Upper lobe of right lung (tissue), 1 donor: ENCODE results near the gene ITGAD. TPM values are rescaled to one million over a fixed set of nuclear protein-coding genes. Genes with fewer than 3 reads are reported as not detected.

Experiments used
- ATAC-seq: fragments of 200-7000 bp; cut with Tn5 transposase; one replicate; pipeline ENCODE4 v1.9.1; 2020; ENCODE audit warnings: mild to moderate bottlenecking, moderate library complexity
- DNase-seq: peaks from one replicate; pipeline ENCODE4 v3.0.0-alpha.2; 2020
- H3K27ac ChIP-seq: fragments of 200-600 bp; one replicate; pipeline ENCODE4 v1.8.0; 2022
- H3K27me3 ChIP-seq: fragments of 200-600 bp; one replicate; pipeline ENCODE4 v1.8.0; 2022; ENCODE audit warnings: mild to moderate bottlenecking
- H3K36me3 ChIP-seq: fragments of 200-600 bp; one replicate; pipeline ENCODE4 v1.8.0; 2022
- H3K4me1 ChIP-seq: fragments of 200-600 bp; one replicate; pipeline ENCODE4 v1.8.0; 2022
- H3K4me3 ChIP-seq: fragments of 200-600 bp; one replicate; pipeline ENCODE4 v1.8.0; 2022; ENCODE audit warnings: mild to moderate bottlenecking
- H3K9me3 ChIP-seq: fragments of 200-600 bp; one replicate; pipeline ENCODE4 v1.8.0; 2022
- intact Hi-C: fragments of 100-400 bp; cut with DNase I; formaldehyde crosslinking; loops from one replicate; pipeline ENCODE4 v1.11.0; 2022
- total RNA-seq: library from RNA; stranded (reverse); fragmentation: NEBNext Ultra II Directional; extraction: Animal tissue kit (Norgen Biotek cat#: 25700); gene quantifications from one replicate; pipeline ENCODE4 v1.2.1, GENCODE V29; 2021
- TF ChIP-seq, protein P1 (sequence below): fragments of 200-600 bp; IDR thresholded peaks from one replicate; pipeline ENCODE4 v1.8.0; 2022; ENCODE audit warnings: antibody characterized with exemption
- donor health status: DM: no; HTN: yes; CAD: no; lungs with severe emphysema.

The ITGAD gene
- total RNA-seq, 1 donor from 2014 or later, result 0.20 TPM

DNA sequence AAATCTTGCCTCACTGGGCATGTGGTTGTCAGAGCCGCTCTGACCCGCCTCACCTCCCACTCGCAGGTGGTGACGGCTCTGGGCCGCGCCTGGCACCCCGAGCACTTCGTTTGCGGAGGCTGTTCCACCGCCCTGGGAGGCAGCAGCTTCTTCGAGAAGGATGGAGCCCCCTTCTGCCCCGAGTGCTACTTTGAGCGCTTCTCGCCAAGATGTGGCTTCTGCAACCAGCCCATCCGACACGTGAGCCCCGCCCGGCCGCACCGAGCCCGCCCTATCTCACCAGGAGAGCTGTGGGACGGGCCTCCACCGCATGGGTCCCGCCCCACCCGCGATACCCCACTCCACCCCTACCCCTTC lies 82.8 kb downstream of the ITGAD start:
- DNase-seq (peak; percentile 81), ATAC-seq (peak; percentile 13)
- no peaks in the 10 kb centered on the region for H3K9me3 ChIP-seq
- TF ChIP-seq, protein P1, sequence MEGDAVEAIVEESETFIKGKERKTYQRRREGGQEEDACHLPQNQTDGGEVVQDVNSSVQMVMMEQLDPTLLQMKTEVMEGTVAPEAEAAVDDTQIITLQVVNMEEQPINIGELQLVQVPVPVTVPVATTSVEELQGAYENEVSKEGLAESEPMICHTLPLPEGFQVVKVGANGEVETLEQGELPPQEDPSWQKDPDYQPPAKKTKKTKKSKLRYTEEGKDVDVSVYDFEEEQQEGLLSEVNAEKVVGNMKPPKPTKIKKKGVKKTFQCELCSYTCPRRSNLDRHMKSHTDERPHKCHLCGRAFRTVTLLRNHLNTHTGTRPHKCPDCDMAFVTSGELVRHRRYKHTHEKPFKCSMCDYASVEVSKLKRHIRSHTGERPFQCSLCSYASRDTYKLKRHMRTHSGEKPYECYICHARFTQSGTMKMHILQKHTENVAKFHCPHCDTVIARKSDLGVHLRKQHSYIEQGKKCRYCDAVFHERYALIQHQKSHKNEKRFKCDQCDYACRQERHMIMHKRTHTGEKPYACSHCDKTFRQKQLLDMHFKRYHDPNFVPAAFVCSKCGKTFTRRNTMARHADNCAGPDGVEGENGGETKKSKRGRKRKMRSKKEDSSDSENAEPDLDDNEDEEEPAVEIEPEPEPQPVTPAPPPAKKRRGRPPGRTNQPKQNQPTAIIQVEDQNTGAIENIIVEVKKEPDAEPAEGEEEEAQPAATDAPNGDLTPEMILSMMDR, result no peak
- no peaks in the 10 kb centered on the region for H3K27me3 ChIP-seq
- peak overlapping the region; percentile 80 for H3K27ac ChIP-seq
- H3K4me1 ChIP-seq, result peaks cover 16% of the 10 kb centered on the region
- peak overlapping the region; percentile 54 for H3K4me3 ChIP-seq
- peaks cover 18% of the 10 kb centered on the region for H3K36me3 ChIP-seq
- intact Hi-C loops, result no loop called here

Other genes with a start within 250 kb of the ITGAD start
- 3.5 TPM for gene PRSS36, start 243.3 kb upstream of the ITGAD start, total RNA-seq
- gene FUS, start 213.2 kb upstream of the ITGAD start, total RNA-seq, result 175 TPM
- 49.5 TPM for gene PYCARD, start 190.6 kb upstream of the ITGAD start, total RNA-seq
- 0.17 TPM for gene TRIM72, start 179.2 kb upstream of the ITGAD start, total RNA-seq
- not detected for gene PYDC1, start 176.2 kb upstream of the ITGAD start, total RNA-seq
- 44.8 TPM for gene ITGAM, start 133.4 kb upstream of the ITGAD start, total RNA-seq
- gene ITGAX, start 38.2 kb upstream of the ITGAD start, total RNA-seq, result 184 TPM
- not detected for gene COX6A2, start 35.0 kb downstream of the ITGAD start, total RNA-seq
- gene ZNF843, start 49.5 kb downstream of the ITGAD start, total RNA-seq, result 0.84 TPM
- gene ARMC5, start 66.2 kb downstream of the ITGAD start, total RNA-seq, result 10.8 TPM
- 49.9 TPM for gene TGFB1I1, start 78.8 kb downstream of the ITGAD start, total RNA-seq
- 3.1 TPM for gene SLC5A2, start 89.8 kb downstream of the ITGAD start, total RNA-seq
- gene RUSF1, start 115.1 kb downstream of the ITGAD start, total RNA-seq, result 62.8 TPM
- gene AHSP, start 134.6 kb downstream of the ITGAD start, total RNA-seq, result not detected